ENCODE results near the gene ERCC8. TPM values are rescaled to one million over a fixed set of nuclear protein-coding genes. Genes with fewer than 3 reads are reported as not detected.

ERCC8 gene
- total RNA-seq, 1 donor from 2014 or later, result 11.2 TPM

- Mint-ChIP-seq H3K9me3 (no peaks in the 10 kb centered on the region), H3K27me3 (no peaks in the 10 kb centered on the region), H3K27ac (no peak overlapping the region), H3K4me1 (peaks cover 2% of the 10 kb centered on the region), H3K36me3 (ENCODE audit: low read depth) (no peaks in the 10 kb centered on the region), H3K4me3 (no peak overlapping the region)
- no peak for TF ChIP-seq CTCF (IDR thresholded peaks at IDR 0.05)
- intact Hi-C loops (cut with micrococcal nuclease), result loop anchor here (1.0 to 5.0 kb wide), 2 partner anchors 283 to 1148 kb away; no protein-coding TSS in a partner anchor
- DNase-seq, result no peak
- ChIA-PET POLR2A (no interaction called here), CTCF (interaction anchor here (0.6 to 4.7 kb wide), 3 partner anchors 16 to 698 kb away, joined by 3 to 38 read pairs (median 8); partner anchors contain the start of genes ERCC8 and NDUFAF2)
- ATAC-seq (ENCODE audit: low read depth), result no peak
Observed at GRCh38 chr5:60960591-60960990, 15.7 kb upstream of the ERCC8 start.

DNA sequence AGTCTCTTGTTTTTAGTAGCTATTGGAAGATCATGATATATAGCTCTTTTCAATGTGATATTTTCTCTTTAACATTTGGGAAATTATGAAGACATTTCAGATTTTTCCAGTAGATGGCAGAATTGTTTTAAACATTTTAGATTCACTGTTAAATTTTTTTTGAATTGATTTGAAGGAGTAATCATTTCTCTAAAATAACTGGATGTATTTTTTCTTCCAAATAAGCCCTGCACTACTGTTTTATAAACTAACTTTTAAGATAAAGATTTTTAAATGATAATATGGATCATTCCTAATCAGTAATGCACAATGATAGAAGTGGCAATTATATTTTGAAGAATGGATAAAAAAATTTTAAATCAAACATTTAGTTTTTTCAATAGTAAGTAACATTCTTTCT is 14.3 kb upstream of the ERCC8 start:
- H3K4me3 Mint-ChIP-seq, result no peak overlapping the region
- peaks cover 2% of the 10 kb centered on the region for H3K36me3 Mint-ChIP-seq (ENCODE audit: low read depth)
- ATAC-seq (ENCODE audit: low read depth) (no peak), DNase-seq (no peak)
- intact Hi-C loops (cut with micrococcal nuclease), result loop anchor here (1.0 to 5.0 kb wide), 3 partner anchors 699 to 1396 kb away; no protein-coding TSS in a partner anchor
- TF ChIP-seq CTCF (IDR thresholded peaks at IDR 0.05), result no peak
- CTCF ChIA-PET, result interaction anchor here (0.6 to 4.7 kb wide), 4 partner anchors 14 to 699 kb away, joined by 3 to 38 read pairs (median 4); partner anchors contain the start of genes ERCC8 and NDUFAF2
- H3K9me3 Mint-ChIP-seq, result peaks cover 6% of the 10 kb centered on the region
- H3K27ac Mint-ChIP-seq, result no peak overlapping the region
- no peaks in the 10 kb centered on the region for H3K27me3 Mint-ChIP-seq
- POLR2A ChIA-PET, result no interaction called here
- peaks cover 2% of the 10 kb centered on the region for H3K4me1 Mint-ChIP-seq

- no peak for ATAC-seq (ENCODE audit: low read depth)
- Mint-ChIP-seq H3K9me3 (peaks cover 6% of the 10 kb centered on the region), H3K27me3 (no peaks in the 10 kb centered on the region), H3K36me3 (ENCODE audit: low read depth) (peaks cover 2% of the 10 kb centered on the region), H3K27ac (no peak overlapping the region), H3K4me1 (peaks cover 2% of the 10 kb centered on the region), H3K4me3 (no peak overlapping the region)
- no peak for TF ChIP-seq CTCF (IDR thresholded peaks at IDR 0.05)
- intact Hi-C loops (cut with micrococcal nuclease), result loop anchor here (1.0 to 5.0 kb wide), 3 partner anchors 700 to 1396 kb away; no protein-coding TSS in a partner anchor
- CTCF ChIA-PET, result interaction anchor here (0.6 to 4.7 kb wide), 4 partner anchors 14 to 700 kb away, joined by 3 to 38 read pairs (median 4); partner anchors contain the start of genes ERCC8 and NDUFAF2
- no peak for DNase-seq
- POLR2A ChIA-PET, result no interaction called here
Observed at GRCh38 chr5:60958712-60959111, 13.8 kb upstream of the ERCC8 start.

DNA sequence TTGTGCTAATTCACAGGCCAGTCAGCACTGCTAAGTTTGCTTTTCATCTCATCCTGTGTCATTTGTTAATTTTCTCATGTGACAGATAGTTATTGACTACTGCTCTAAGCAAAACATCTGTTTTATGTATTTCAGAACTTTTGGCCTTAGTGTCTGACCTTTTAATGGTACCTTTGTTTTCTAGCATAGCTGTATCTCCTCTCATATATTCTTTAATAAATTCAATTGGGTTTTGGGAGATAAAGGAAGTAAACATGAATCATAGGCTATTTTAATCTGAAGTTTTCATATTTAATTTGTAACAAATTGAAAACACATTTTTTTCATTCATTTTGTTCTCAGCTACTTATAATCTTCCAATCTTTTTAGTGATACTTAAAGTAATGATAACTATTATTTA is 13.2 kb upstream of the ERCC8 start:
- peaks cover 2% of the 10 kb centered on the region for H3K36me3 Mint-ChIP-seq (ENCODE audit: low read depth)
- H3K27me3 Mint-ChIP-seq, result no peaks in the 10 kb centered on the region
- ATAC-seq (ENCODE audit: low read depth) (no peak), DNase-seq (no peak)
- no peak overlapping the region for H3K4me3 Mint-ChIP-seq
- intact Hi-C loops (cut with micrococcal nuclease), result loop anchor here (2.0 to 5.0 kb wide), 2 partner anchors 1184 to 1397 kb away; no protein-coding TSS in a partner anchor
- ChIA-PET CTCF (interaction anchor here (0.7 to 4.7 kb wide), 3 partner anchors 282 to 700 kb away, joined by 3 to 38 read pairs (median 4); no protein-coding TSS in a partner anchor), POLR2A (no interaction called here)
- H3K4me1 Mint-ChIP-seq, result peaks cover 2% of the 10 kb centered on the region
- TF ChIP-seq CTCF (IDR thresholded peaks at IDR 0.05), result no peak
- no peak overlapping the region for H3K27ac Mint-ChIP-seq
- H3K9me3 Mint-ChIP-seq, result peaks cover 6% of the 10 kb centered on the region

DNA sequence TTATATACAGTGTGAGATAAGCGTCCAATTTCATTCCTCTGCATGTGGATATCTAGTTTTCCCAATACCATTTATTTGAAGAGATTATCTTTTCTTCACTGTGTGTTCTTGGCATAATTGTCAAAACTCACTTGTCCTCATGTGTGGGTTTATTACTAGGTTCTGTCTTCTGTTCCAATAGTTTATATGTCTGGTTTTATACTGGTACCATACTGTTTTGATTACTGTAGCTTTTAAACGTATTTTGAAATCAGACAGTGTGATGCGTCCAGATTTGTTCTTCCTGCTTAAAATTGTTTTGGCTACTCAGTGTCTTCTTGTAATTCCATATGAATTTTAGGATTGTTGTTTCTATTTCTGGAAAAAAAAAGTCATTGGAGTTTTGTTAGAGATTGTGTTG is 10.4 kb upstream of the ERCC8 start:
- intact Hi-C loops (cut with micrococcal nuclease), result loop anchor here (5.0 kb wide), 1 partner anchor 1187 kb away; no protein-coding TSS in a partner anchor
- ChIA-PET CTCF (no interaction called here), POLR2A (no interaction called here)
- peaks cover 6% of the 10 kb centered on the region for H3K9me3 Mint-ChIP-seq
- DNase-seq, result no peak
- no peak for ATAC-seq (ENCODE audit: low read depth)
- H3K27ac Mint-ChIP-seq, result no peak overlapping the region
- TF ChIP-seq CTCF (IDR thresholded peaks at IDR 0.05), result no peak
- peaks cover 6% of the 10 kb centered on the region for H3K4me1 Mint-ChIP-seq
- H3K36me3 Mint-ChIP-seq (ENCODE audit: low read depth), result peaks cover 2% of the 10 kb centered on the region
- H3K27me3 Mint-ChIP-seq, result no peaks in the 10 kb centered on the region
- H3K4me3 Mint-ChIP-seq, result no peak overlapping the region

All from activated B cell treated with CpG ODN at 0.5 μM for 24 hours (primary cell).